GM12878 (cell line): ENCODE data around the gene RIMBP2. TPM values are rescaled to one million over a fixed set of nuclear protein-coding genes. Genes with fewer than 3 reads are reported as not detected.

Experiments used
- ATAC-seq: fragments of 200-7000 bp; cut with Tn5 transposase; 3 replicates; pipeline ENCODE4 v1.9.1; 2020; ENCODE audit warnings: mild to moderate bottlenecking, moderate library complexity
- BruUV-seq: library from RNA; stranded (reverse); fragments of 400-500 nt; replicated peaks from 2 replicates; lab custom pipeline; 2021; lab: Mats Ljungman, UMichigan
- CTCF ChIA-PET: fragments of 300-600 bp; sonication (Branson Sonifier 250); formaldehyde crosslinking; extraction: SDS; loops from one replicate; lab custom pipeline; 2021; ENCODE audit warnings: inconsistent platforms; lab: Yijun Ruan, JAX
- POLR2A ChIA-PET: fragments of 350-600 bp; formaldehyde crosslinking; extraction: SDS; loops from one replicate; lab custom pipeline; 2021; ENCODE audit warnings: inconsistent platforms; lab: Charles Lee
- RAD21 ChIA-PET: fragments of 300-600 bp; sonication (Branson Sonifier 250); formaldehyde crosslinking; loops from one replicate; lab custom pipeline; 2023; ENCODE audit warnings: antibody characterized with exemption; ENCODE audit not compliant: unreplicated experiment; lab: Charles Lee
- SMC1A ChIA-PET: fragments of 300-600 bp; sonication (Branson Sonifier 250); formaldehyde crosslinking; loops from one replicate; lab custom pipeline; 2023; ENCODE audit not compliant: unreplicated experiment, uncharacterized antibody; lab: Charles Lee
- DNase-seq: peaks from one replicate; pipeline ENCODE4 v3.0.0-alpha.2; 2011; ENCODE audit warnings: low read depth, low spot score
- FAIRE-seq: peaks from 3 replicates; lab custom pipeline; 2011; peaks lifted over from hg19 to GRCh38; lab: Jason Lieb, UNC
- H2AFZ ChIP-seq: 2 replicates; pipeline ENCODE4 v1.6.0; 2011; ENCODE audit warnings: low read depth, low read length, control low read depth; ENCODE audit not compliant: control insufficient read depth
- H3K27ac ChIP-seq: 2 replicates; pipeline ENCODE4 v1.5.1; 2011; ENCODE audit warnings: control low read depth; ENCODE audit not compliant: control insufficient read depth, insufficient read depth
- H3K27me3 ChIP-seq, 2 experiments: replicated peaks in 1 of 2; 2 replicates each; pipeline versions ENCODE4 v1.6.0 to v1.6.1; 2011; ENCODE audit warnings: low read length in 1 of 2; ENCODE audit not compliant: control insufficient read depth in 2 of 2, insufficient read depth in 2 of 2
- H3K36me3 ChIP-seq, 2 experiments: 2 replicates each; pipeline ENCODE4 v1.5.1; 2011; ENCODE audit warnings: low read length in 1 of 2; ENCODE audit not compliant: control insufficient read depth in 2 of 2, insufficient read depth in 2 of 2
- H3K4me1 ChIP-seq: 2 replicates; pipeline ENCODE4 v1.6.1; 2011; ENCODE audit warnings: mild to moderate bottlenecking, low read length, moderate library complexity, mixed read lengths; ENCODE audit not compliant: control insufficient read depth, insufficient read depth
- H3K4me2 ChIP-seq: 2 replicates; pipeline ENCODE4 v1.6.0; 2011; ENCODE audit warnings: control low read depth; ENCODE audit not compliant: control insufficient read depth, insufficient read depth
- H3K4me3 ChIP-seq: fragments of 200-600 bp; sonication (generic); 2 replicates; pipeline ENCODE4 v1.5.1; 2016
- H3K79me2 ChIP-seq: 2 replicates; pipeline ENCODE4 v1.6.0; 2011; ENCODE audit warnings: low read length; ENCODE audit not compliant: control insufficient read depth, insufficient read depth
- H3K9ac ChIP-seq: 2 replicates; pipeline ENCODE4 v1.8.0; 2011; ENCODE audit warnings: low read length, control low read depth, mixed read lengths; ENCODE audit not compliant: control insufficient read depth, insufficient read depth
- H3K9me3 ChIP-seq: replicated peaks from 3 replicates; pipeline ENCODE4 v1.5.1; 2011; ENCODE audit warnings: mild to moderate bottlenecking, low read length; ENCODE audit not compliant: control insufficient read depth, insufficient read depth
- H4K20me1 ChIP-seq: 2 replicates; pipeline ENCODE4 v1.6.0; 2011; ENCODE audit not compliant: control insufficient read depth, insufficient read depth
- MEF2B ChIP-seq: fragments of 450-650 bp; IDR thresholded peaks from 2 replicates; pipeline ENCODE4 v1.6.1; 2018; ENCODE audit warnings: mild to moderate bottlenecking, moderate library complexity; ENCODE audit not compliant: partially characterized antibody, poor library complexity, severe bottlenecking
- NR2C2 ChIP-seq: IDR thresholded peaks from 2 replicates; pipeline ENCODE4 v1.6.1; 2011; ENCODE audit warnings: borderline replicate concordance, low read depth; ENCODE audit not compliant: control insufficient read depth, insufficient read length
- TCF12 ChIP-seq: IDR thresholded peaks from 2 replicates; pipeline ENCODE4 v1.6.1; 2011; ENCODE audit warnings: low read depth, mild to moderate bottlenecking, low read length
- WGBS: methylation state at CpG from one replicate; pipeline ENCODE4 v1.1.6; 2016; ENCODE audit warnings: low lambda C conversion rate; ENCODE audit not compliant: insufficient replicate concordance, insufficient coverage; ENCODE audit errors: missing lambda C conversion rate; 5-methylcytosine and 5-hydroxymethylcytosine counted together
- in situ Hi-C: fragments of 300-500 bp; cut with MboI; formaldehyde crosslinking; loops from 9 replicates; pipeline ENCODE4 v1.14.3; 2018; ENCODE audit warnings: mixed read lengths
- intact Hi-C: fragments of 100-400 bp; cut with micrococcal nuclease; formaldehyde crosslinking; loops from one replicate; pipeline ENCODE4 v1.14.2; 2022; ENCODE audit not compliant: unreplicated experiment
- polyA plus RNA-seq, 11 experiments: library from polyadenylated mRNA; depleted of rRNA in 4 of 11; unstranded in 6 of 11; stranded (reverse) in 5 of 11; fragments of >200 nt; fragmentation: Nextera tagmentation in 4 of 11; fragmentation: Illumina TruSeq in 1 of 11; extraction: Ambion mirVana in 4 of 11; extraction: Trizol in 1 of 11; gene quantifications; 1 replicate in 1 of 11; 2 replicates in 10 of 11; pipeline versions ENCODE4 v1.2.1 to v1.2.3, GENCODE V29; 2011 to 2016; ENCODE audit warnings: inconsistent platforms in 2 of 11, missing spikeins in 2 of 11, low read depth in 1 of 11
- total RNA-seq, 4 experiments: library from RNA; depleted of rRNA in 3 of 4; stranded (reverse); fragments of >200 nt in 3 of 4; fragmentation: Illumina TruSeq in 1 of 4; extraction: Trizol in 1 of 4; gene quantifications; 2 replicates each; pipeline versions ENCODE4 v1.2.1 to v1.2.3, GENCODE V29; 2013 to 2021
- TF ChIP-seq, protein P1 (sequence below): IDR thresholded peaks from 2 replicates; pipeline ENCODE4 v1.6.1; 2012; ENCODE audit warnings: low read length, inconsistent platforms

The RIMBP2 gene
- total and polyA plus RNA-seq, 10 of the 15 experiments (the other 5 are each of a cell fraction or from before 2014, with no cell fraction given), result 0.04 to 2.9 (median 0.07) TPM; not detected in 1

DNA sequence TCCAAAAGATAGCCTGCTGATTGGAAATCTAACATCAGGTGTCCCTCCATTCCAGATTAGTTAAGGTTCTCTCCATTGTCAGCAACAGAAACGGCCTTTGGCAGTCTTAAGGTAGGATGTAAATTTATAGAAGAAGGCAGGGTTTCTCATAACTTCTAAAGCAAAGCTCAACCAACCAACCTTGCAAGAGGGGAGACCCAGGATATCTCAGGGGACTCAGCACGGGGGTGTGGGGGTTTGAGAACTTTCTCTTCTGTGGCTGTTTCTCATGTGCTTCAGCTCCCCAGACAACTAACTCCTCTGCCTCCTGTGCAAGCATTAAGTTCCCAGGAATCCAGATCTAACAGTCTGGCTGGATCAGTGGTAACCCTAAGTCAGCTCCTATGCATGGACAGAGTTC, 148.1 kb downstream of the RIMBP2 start:
- no peak for FAIRE-seq
- ChIA-PET CTCF (no interaction called here), POLR2A (interaction anchor here (0.9 kb wide), 1 partner anchor 21 kb away, joined by 3 read pairs; no protein-coding TSS in a partner anchor), SMC1A (interaction anchor here (0.7 to 2.2 kb wide), 5 partner anchors 9 to 603 kb away, joined by 3 to 12 read pairs (median 3); no protein-coding TSS in a partner anchor), RAD21 (interaction anchor here (0.8 to 2.0 kb wide), 5 partner anchors 9 to 149 kb away, joined by 3 to 9 read pairs (median 3); no protein-coding TSS in a partner anchor)
- Histone ChIP-seq H3K4me2 (no peak overlapping the region), H3K9ac (no peak overlapping the region), H3K36me3 (no peaks in the 10 kb centered on the region), H3K27ac (0 out of 2 replicates have a peak overlapping the region, but pooled peaks have one; percentile 24), H4K20me1 (no peaks in the 10 kb centered on the region), H2AFZ (no peak overlapping the region), H3K4me3 (no peak overlapping the region), H3K27me3 (no peaks in the 10 kb centered on the region), H3K9me3 (peaks cover 8% of the 10 kb centered on the region), H3K4me1 (peaks cover 4% of the 10 kb centered on the region; the same call in 1 of the 2 replicates), H3K79me2 (no peaks in the 10 kb centered on the region)
- WGBS, result 0% methylated on average over 2 of the region's 2 CpGs
- intact Hi-C loops, result no loop called here
- in situ Hi-C loops, result no loop called here
- ATAC-seq, result no peak
- 0 out of 2 replicates have a peak, but pooled peaks have one; percentile 19 for TF ChIP-seq TCF12
- no peak for TF ChIP-seq NR2C2
- TF ChIP-seq, protein P1, sequence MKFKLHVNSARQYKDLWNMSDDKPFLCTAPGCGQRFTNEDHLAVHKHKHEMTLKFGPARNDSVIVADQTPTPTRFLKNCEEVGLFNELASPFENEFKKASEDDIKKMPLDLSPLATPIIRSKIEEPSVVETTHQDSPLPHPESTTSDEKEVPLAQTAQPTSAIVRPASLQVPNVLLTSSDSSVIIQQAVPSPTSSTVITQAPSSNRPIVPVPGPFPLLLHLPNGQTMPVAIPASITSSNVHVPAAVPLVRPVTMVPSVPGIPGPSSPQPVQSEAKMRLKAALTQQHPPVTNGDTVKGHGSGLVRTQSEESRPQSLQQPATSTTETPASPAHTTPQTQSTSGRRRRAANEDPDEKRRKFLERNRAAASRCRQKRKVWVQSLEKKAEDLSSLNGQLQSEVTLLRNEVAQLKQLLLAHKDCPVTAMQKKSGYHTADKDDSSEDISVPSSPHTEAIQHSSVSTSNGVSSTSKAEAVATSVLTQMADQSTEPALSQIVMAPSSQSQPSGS, result 0 out of 2 replicates have a peak, but pooled peaks have one; percentile 25
- TF ChIP-seq MEF2B, result peak; percentile 91
- no peak for DNase-seq
- BruUV-seq, result no TSS peak
